ENCODE data around the gene ZDHHC11.
"Not testable (repeated sequence)": the region's sequence is repeated elsewhere in the genome, so short reads cannot be mapped to it uniquely, and the experiment has no call there.

DNA sequence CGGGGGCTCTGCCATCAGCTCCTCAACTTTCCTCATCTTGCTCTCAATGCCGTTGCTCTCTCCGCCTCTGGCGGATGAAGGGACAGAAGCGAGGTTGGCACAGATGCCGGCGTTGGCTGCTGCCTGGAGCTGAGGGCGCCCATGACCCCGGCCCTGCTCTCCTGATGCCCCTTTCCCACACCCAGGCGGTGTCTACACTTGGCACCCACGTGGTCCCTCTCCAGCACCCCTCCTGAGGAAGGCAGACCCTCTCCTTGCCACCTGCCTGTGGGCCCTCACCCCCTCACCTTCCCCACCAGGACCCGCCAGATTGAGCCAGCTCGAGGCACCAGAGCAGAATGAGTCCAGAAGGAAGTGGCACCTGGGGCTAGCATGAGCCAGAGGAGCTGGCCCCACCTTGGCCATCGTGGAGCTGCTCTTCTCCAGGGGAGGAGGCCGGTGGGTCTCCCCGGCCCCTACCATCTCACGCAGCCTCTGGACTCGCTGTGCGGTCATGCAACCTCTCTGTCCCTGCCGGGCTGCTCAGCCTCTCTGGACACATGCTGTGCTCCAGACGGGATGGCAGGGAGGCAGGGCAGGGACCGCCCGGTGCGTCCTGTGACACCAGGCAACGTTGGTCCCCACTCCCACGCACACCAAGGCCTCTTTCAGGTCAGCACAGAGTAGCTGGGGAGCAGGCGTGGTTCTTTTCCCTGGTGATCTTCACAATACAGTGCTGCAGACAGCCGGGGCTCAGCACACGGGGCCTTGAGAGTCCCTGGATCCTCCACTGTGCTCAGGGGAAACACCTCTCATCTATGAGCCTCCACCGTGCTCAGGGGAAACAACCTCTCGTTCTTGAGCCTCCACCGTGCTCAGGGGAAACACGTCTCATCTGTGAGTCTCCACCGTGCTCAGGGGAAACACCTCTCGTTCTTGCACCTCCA is 4.8 kb downstream of the ZDHHC11 start:
- TF ChIP-seq EZH2phosphoT487 (IDR thresholded peaks at IDR 0.05; ENCODE audit: borderline replicate concordance, low read length): not testable (repeated sequence)
- TF ChIP-seq, protein P1, sequence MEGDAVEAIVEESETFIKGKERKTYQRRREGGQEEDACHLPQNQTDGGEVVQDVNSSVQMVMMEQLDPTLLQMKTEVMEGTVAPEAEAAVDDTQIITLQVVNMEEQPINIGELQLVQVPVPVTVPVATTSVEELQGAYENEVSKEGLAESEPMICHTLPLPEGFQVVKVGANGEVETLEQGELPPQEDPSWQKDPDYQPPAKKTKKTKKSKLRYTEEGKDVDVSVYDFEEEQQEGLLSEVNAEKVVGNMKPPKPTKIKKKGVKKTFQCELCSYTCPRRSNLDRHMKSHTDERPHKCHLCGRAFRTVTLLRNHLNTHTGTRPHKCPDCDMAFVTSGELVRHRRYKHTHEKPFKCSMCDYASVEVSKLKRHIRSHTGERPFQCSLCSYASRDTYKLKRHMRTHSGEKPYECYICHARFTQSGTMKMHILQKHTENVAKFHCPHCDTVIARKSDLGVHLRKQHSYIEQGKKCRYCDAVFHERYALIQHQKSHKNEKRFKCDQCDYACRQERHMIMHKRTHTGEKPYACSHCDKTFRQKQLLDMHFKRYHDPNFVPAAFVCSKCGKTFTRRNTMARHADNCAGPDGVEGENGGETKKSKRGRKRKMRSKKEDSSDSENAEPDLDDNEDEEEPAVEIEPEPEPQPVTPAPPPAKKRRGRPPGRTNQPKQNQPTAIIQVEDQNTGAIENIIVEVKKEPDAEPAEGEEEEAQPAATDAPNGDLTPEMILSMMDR (IDR thresholded peaks at IDR 0.05; ENCODE audit: low read depth, low read length, poor library complexity, severe bottlenecking): not testable (repeated sequence)

Measured in DOHH2 (cell line).